ENCODE measurements around the gene PRAMEF1. TPM values are rescaled to one million over a fixed set of nuclear protein-coding genes. Genes with fewer than 3 reads are reported as not detected.
"Not testable (repeated sequence)": the region's sequence is repeated elsewhere in the genome, so short reads cannot be mapped to it uniquely, and the experiment has no call there.

Gene PRAMEF1
- total RNA-seq, 1 experiment from 2014 or later: not detected

- H3K9ac ChIP-seq (ENCODE audit: low read length): no peak overlapping the region
- H3K9me3 ChIP-seq (ENCODE audit: low read length): no peaks in the 10 kb centered on the region
- H2AFZ ChIP-seq (ENCODE audit: low read length): no peak overlapping the region
- ChIA-PET CTCF (no interaction called here), POLR2A (ENCODE audit: unreplicated experiment) (no interaction called here)
- H3K36me3 ChIP-seq (ENCODE audit: low read depth, low read length): no peaks in the 10 kb centered on the region
- H3K4me3 ChIP-seq (ENCODE audit: low read length): no peak overlapping the region
- BruUV-seq (replicated peaks): no TSS peak
- no peaks in the 10 kb centered on the region for H3K9me2 ChIP-seq (replicated peaks; ENCODE audit: low read length)
- no peaks in the 10 kb centered on the region for H4K20me1 ChIP-seq (ENCODE audit: low read length)
- H3K27ac ChIP-seq (ENCODE audit: low read length): no peak overlapping the region
- no peaks in the 10 kb centered on the region for H3K4me1 ChIP-seq (ENCODE audit: insufficient read depth, low read length)
- no peak for TF ChIP-seq EZH2 (IDR thresholded peaks at IDR 0.05; ENCODE audit: low read length, unreplicated experiment)
- no peak for TF ChIP-seq EZH2phosphoT487 (IDR thresholded peaks at IDR 0.05; ENCODE audit: borderline replicate concordance, low read length)
- TF ChIP-seq CTCF (conservative IDR thresholded peaks at IDR 0.05; ENCODE audit: low read depth, low read length): no peak
- peaks cover 60% of the 10 kb centered on the region for H3K27me3 ChIP-seq (ENCODE audit: low read length)
- DNase-seq: no peak
- ATAC-seq: no peak
- no peaks in the 10 kb centered on the region for H3F3A ChIP-seq (ENCODE audit: low read length, unreplicated experiment)
- no peaks in the 10 kb centered on the region for H3K79me2 ChIP-seq (ENCODE audit: low read length)
- no peak overlapping the region for H3K4me2 ChIP-seq (ENCODE audit: low read length)
- intact Hi-C loops (cut with micrococcal nuclease): no loop called here
Observed at GRCh38 chr1:12778907-12779306, 12.3 kb upstream of the PRAMEF1 start.

- intact Hi-C loops (cut with micrococcal nuclease); BruUV-seq (replicated peaks); H3K27ac ChIP-seq (ENCODE audit: low read length); H3K9me3 ChIP-seq (ENCODE audit: low read length); H3K4me2 ChIP-seq (ENCODE audit: low read length); H3F3A ChIP-seq (ENCODE audit: low read length, unreplicated experiment); H3K79me2 ChIP-seq (ENCODE audit: low read length); POLR2A ChIA-PET (ENCODE audit: unreplicated experiment); H3K9me2 ChIP-seq (replicated peaks; ENCODE audit: low read length); DNase-seq; H3K4me3 ChIP-seq (ENCODE audit: low read length); H4K20me1 ChIP-seq (ENCODE audit: low read length); CTCF ChIA-PET; ATAC-seq; H2AFZ ChIP-seq (ENCODE audit: low read length); H3K4me1 ChIP-seq (ENCODE audit: insufficient read depth, low read length); H3K36me3 ChIP-seq (ENCODE audit: low read depth, low read length); H3K9ac ChIP-seq (ENCODE audit: low read length): not testable (repeated sequence)
- H3K27me3 ChIP-seq (ENCODE audit: low read length): peaks cover 34% of the 10 kb centered on the region
Observed at GRCh38 chr1:12781488-12781887, 9.7 kb upstream of the PRAMEF1 start.

- H3K4me2 ChIP-seq (ENCODE audit: low read length); H3K36me3 ChIP-seq (ENCODE audit: low read depth, low read length); intact Hi-C loops (cut with micrococcal nuclease); CTCF ChIA-PET; H3K9me2 ChIP-seq (replicated peaks; ENCODE audit: low read length); H3K4me3 ChIP-seq (ENCODE audit: low read length); H3K79me2 ChIP-seq (ENCODE audit: low read length); POLR2A ChIA-PET (ENCODE audit: unreplicated experiment); H3K9ac ChIP-seq (ENCODE audit: low read length); H4K20me1 ChIP-seq (ENCODE audit: low read length); H3F3A ChIP-seq (ENCODE audit: low read length, unreplicated experiment); H3K4me1 ChIP-seq (ENCODE audit: insufficient read depth, low read length); H3K9me3 ChIP-seq (ENCODE audit: low read length); H2AFZ ChIP-seq (ENCODE audit: low read length); ATAC-seq; H3K27ac ChIP-seq (ENCODE audit: low read length); BruUV-seq (replicated peaks): not testable (repeated sequence)
- TF ChIP-seq CTCF (conservative IDR thresholded peaks at IDR 0.05; ENCODE audit: low read depth, low read length): peak; percentile 27; the same call in 1 of the 2 replicates
- peak; percentile 47 for DNase-seq
- peaks cover 11% of the 10 kb centered on the region; the same call in 1 of the 2 replicates for H3K27me3 ChIP-seq (ENCODE audit: low read length)
Observed at GRCh38 chr1:12783783-12784182, 7.4 kb upstream of the PRAMEF1 start.

- H3K9ac ChIP-seq (ENCODE audit: low read length); H3K9me3 ChIP-seq (ENCODE audit: low read length); H3K4me1 ChIP-seq (ENCODE audit: insufficient read depth, low read length); H4K20me1 ChIP-seq (ENCODE audit: low read length); CTCF ChIA-PET; intact Hi-C loops (cut with micrococcal nuclease); H3K4me2 ChIP-seq (ENCODE audit: low read length); ATAC-seq; DNase-seq; POLR2A ChIA-PET (ENCODE audit: unreplicated experiment); BruUV-seq (replicated peaks); H3K27me3 ChIP-seq (ENCODE audit: low read length); H3K4me3 ChIP-seq (ENCODE audit: low read length); H3K79me2 ChIP-seq (ENCODE audit: low read length); H3F3A ChIP-seq (ENCODE audit: low read length, unreplicated experiment); H2AFZ ChIP-seq (ENCODE audit: low read length); H3K9me2 ChIP-seq (replicated peaks; ENCODE audit: low read length); H3K36me3 ChIP-seq (ENCODE audit: low read depth, low read length); H3K27ac ChIP-seq (ENCODE audit: low read length): not testable (repeated sequence)
Observed at GRCh38 chr1:12784729-12785128, 6.5 kb upstream of the PRAMEF1 start.
